ENCODE measurements around the gene DSC3.

DSC3 gene

DNA sequence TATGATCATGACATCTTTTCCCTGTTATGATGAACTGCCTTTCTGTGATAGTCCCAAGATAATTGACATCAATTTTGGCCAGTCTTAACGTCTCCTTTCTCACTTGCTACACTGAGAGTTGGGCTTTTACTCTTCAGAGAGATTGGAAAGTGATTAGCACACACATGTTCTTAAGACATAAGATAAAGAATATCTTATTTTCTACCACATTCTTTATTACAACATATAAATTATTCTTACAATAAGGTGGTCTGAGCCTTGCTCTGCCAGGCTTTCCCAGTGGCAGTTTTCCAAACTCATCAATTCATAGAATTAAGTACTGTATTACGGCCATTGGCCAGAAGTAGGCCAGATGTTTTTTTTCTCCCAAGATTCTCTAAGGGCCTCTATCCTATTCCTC is 5.7 kb upstream of the DSC3 start (continued):
- TF ChIP-seq, protein P1, sequence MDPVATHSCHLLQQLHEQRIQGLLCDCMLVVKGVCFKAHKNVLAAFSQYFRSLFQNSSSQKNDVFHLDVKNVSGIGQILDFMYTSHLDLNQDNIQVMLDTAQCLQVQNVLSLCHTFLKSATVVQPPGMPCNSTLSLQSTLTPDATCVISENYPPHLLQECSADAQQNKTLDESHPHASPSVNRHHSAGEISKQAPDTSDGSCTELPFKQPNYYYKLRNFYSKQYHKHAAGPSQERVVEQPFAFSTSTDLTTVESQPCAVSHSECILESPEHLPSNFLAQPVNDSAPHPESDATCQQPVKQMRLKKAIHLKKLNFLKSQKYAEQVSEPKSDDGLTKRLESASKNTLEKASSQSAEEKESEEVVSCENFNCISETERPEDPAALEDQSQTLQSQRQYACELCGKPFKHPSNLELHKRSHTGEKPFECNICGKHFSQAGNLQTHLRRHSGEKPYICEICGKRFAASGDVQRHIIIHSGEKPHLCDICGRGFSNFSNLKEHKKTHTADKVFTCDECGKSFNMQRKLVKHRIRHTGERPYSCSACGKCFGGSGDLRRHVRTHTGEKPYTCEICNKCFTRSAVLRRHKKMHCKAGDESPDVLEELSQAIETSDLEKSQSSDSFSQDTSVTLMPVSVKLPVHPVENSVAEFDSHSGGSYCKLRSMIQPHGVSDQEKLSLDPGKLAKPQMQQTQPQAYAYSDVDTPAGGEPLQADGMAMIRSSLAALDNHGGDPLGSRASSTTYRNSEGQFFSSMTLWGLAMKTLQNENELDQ (tag by site-specific recombination; IDR thresholded peaks at IDR 0.05; ENCODE audit: low read depth): no peak
- TF ChIP-seq ZNF514 (tag by site-specific recombination; IDR thresholded peaks at IDR 0.05) (no peak), ZNF560 (tag by site-specific recombination; IDR thresholded peaks at IDR 0.05; ENCODE audit: borderline replicate concordance) (no peak), ZNF121 (tag by site-specific recombination; IDR thresholded peaks at IDR 0.05) (no peak), ZNF600 (tag by site-specific recombination; IDR thresholded peaks at IDR 0.05) (no peak), ZNF214 (tag by site-specific recombination; IDR thresholded peaks at IDR 0.05; ENCODE audit: borderline replicate concordance) (no peak), ZSCAN16 (tag by site-specific recombination; IDR thresholded peaks at IDR 0.05) (no peak), ZNF510 (tag by site-specific recombination; IDR thresholded peaks at IDR 0.05; ENCODE audit: insufficient replicate concordance) (no peak), ZNF791 (tag by site-specific recombination; IDR thresholded peaks at IDR 0.05) (no peak)
- TF ChIP-seq, protein P2, sequence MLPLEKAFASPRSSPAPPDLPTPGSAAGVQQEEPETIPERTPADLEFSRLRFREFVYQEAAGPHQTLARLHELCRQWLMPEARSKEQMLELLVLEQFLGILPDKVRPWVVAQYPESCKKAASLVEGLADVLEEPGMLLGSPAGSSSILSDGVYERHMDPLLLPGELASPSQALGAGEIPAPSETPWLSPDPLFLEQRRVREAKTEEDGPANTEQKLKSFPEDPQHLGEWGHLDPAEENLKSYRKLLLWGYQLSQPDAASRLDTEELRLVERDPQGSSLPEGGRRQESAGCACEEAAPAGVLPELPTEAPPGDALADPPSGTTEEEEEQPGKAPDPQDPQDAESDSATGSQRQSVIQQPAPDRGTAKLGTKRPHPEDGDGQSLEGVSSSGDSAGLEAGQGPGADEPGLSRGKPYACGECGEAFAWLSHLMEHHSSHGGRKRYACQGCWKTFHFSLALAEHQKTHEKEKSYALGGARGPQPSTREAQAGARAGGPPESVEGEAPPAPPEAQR (tag by site-specific recombination; IDR thresholded peaks at IDR 0.05): no peak
- TF ChIP-seq, protein P3, sequence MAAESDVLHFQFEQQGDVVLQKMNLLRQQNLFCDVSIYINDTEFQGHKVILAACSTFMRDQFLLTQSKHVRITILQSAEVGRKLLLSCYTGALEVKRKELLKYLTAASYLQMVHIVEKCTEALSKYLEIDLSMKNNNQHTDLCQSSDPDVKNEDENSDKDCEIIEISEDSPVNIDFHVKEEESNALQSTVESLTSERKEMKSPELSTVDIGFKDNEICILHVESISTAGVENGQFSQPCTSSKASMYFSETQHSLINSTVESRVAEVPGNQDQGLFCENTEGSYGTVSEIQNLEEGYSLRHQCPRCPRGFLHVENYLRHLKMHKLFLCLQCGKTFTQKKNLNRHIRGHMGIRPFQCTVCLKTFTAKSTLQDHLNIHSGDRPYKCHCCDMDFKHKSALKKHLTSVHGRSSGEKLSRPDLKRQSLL (tag by site-specific recombination; IDR thresholded peaks at IDR 0.05): no peak

DNA sequence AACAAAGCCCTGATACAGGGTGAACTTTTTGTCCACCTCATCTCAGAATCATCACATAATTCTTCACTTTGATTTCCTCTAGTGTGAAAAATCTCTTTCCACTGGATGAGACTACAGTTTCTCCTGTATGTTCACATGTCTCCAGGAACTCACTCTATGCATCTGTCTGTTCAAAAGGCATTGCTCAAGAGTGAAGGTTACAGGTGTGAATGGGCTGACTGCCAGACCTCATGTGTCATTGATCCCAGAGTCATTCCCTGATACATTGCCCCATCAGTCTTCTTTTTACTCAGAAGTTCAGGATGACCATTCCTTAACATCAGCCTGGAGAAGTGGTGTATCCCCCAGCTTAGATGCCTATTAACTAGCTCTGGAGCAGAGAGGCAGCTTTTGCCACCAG is 4.4 kb upstream of the DSC3 start:
- no peak overlapping the region for H3K4me3 ChIP-seq (ENCODE audit: low read depth, low read length)
- ChIA-PET CTCF (interaction anchor here (0.6 kb wide), 1 partner anchor 33 kb away, joined by 4 read pairs; no protein-coding TSS in a partner anchor), POLR2A (no interaction called here)
- H3K4me1 ChIP-seq (ENCODE audit: control insufficient read depth, insufficient read depth, low read length): no peaks in the 10 kb centered on the region
- no peaks in the 10 kb centered on the region for H3K9me3 ChIP-seq (ENCODE audit: control insufficient read depth, insufficient read depth, low read depth, low read length)
- H3K27ac ChIP-seq (ENCODE audit: extremely low read depth, low read depth, low read length): no peak overlapping the region
- TF ChIP-seq ZNF114 (tag by site-specific recombination; IDR thresholded peaks at IDR 0.05): no peak
- TF ChIP-seq, protein P4, sequence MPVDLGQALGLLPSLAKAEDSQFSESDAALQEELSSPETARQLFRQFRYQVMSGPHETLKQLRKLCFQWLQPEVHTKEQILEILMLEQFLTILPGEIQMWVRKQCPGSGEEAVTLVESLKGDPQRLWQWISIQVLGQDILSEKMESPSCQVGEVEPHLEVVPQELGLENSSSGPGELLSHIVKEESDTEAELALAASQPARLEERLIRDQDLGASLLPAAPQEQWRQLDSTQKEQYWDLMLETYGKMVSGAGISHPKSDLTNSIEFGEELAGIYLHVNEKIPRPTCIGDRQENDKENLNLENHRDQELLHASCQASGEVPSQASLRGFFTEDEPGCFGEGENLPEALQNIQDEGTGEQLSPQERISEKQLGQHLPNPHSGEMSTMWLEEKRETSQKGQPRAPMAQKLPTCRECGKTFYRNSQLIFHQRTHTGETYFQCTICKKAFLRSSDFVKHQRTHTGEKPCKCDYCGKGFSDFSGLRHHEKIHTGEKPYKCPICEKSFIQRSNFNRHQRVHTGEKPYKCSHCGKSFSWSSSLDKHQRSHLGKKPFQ (tag by site-specific recombination; IDR thresholded peaks at IDR 0.05): no peak
- no peak for TF ChIP-seq ZNF426 (tag by site-specific recombination; IDR thresholded peaks at IDR 0.05)
- TF ChIP-seq ZFP37 (tag by site-specific recombination; IDR thresholded peaks at IDR 0.05): no peak
- TF ChIP-seq, protein P5, sequence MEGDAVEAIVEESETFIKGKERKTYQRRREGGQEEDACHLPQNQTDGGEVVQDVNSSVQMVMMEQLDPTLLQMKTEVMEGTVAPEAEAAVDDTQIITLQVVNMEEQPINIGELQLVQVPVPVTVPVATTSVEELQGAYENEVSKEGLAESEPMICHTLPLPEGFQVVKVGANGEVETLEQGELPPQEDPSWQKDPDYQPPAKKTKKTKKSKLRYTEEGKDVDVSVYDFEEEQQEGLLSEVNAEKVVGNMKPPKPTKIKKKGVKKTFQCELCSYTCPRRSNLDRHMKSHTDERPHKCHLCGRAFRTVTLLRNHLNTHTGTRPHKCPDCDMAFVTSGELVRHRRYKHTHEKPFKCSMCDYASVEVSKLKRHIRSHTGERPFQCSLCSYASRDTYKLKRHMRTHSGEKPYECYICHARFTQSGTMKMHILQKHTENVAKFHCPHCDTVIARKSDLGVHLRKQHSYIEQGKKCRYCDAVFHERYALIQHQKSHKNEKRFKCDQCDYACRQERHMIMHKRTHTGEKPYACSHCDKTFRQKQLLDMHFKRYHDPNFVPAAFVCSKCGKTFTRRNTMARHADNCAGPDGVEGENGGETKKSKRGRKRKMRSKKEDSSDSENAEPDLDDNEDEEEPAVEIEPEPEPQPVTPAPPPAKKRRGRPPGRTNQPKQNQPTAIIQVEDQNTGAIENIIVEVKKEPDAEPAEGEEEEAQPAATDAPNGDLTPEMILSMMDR (tag by site-specific recombination; IDR thresholded peaks at IDR 0.05): no peak
- TF ChIP-seq SCRT2 (tag by site-specific recombination; IDR thresholded peaks at IDR 0.05): peak; percentile 49
- no peaks in the 10 kb centered on the region for H3K36me3 ChIP-seq (ENCODE audit: control insufficient read depth in 2 of 2, insufficient read depth in 1 of 2, low read length in 2 of 2)
